Lower leg skin (tissue), 4 donors: ENCODE measurements around the gene SORCS1. TPM values are rescaled to one million over a fixed set of nuclear protein-coding genes. Genes with fewer than 3 reads are reported as not detected.

Source experiments
- DNase-seq, 2 donors: peaks; one replicate each; pipeline ENCODE4 v3.0.0-alpha.2; 2019; ENCODE audit warnings: low spot score in 2 of 2
- H3K4me3 ChIP-seq: fragments of 200-600 bp; sonication (generic); 2 replicates; pipeline ENCODE4 v1.5.1; 2017; ENCODE audit warnings: mild to moderate bottlenecking, low read depth; ENCODE audit not compliant: poor library complexity, severe bottlenecking
- CTCF ChIP-seq, 3 donors: fragments of 450-650 bp; IDR thresholded peaks; one replicate each; pipeline ENCODE4 v1.5.1; 2016; ENCODE audit warnings: antibody characterized with exemption in 3 of 3, mild to moderate bottlenecking in 3 of 3, moderate library complexity in 2 of 3
- POLR2A ChIP-seq, 2 donors: fragments of 450-650 bp; IDR thresholded peaks; one replicate each; pipeline ENCODE4 v1.6.1; 2016 to 2017; ENCODE audit warnings: antibody characterized with exemption in 2 of 2, mild to moderate bottlenecking in 1 of 2, moderate library complexity in 1 of 2
- WGBS, 2 donors: methylation state at CpG; one replicate each; pipeline ENCODE4 v1.1.5; 2018; 5-methylcytosine and 5-hydroxymethylcytosine counted together
- intact Hi-C: fragments of 100-400 bp; cut with DNase I; formaldehyde crosslinking; loops from one replicate; pipeline ENCODE4 v1.15.0; 2023; ENCODE audit warnings: low total_unique reads
- total RNA-seq, 4 donors: library from RNA; depleted of rRNA; stranded (reverse); fragments of >200 nt; gene quantifications; one replicate each; pipeline ENCODE4 v1.1.0, GENCODE V29; 2016

SORCS1 gene
- 1 to 10 TPM; 2.2 to 5.3 (median 2.9) TPM for total RNA-seq

DNA sequence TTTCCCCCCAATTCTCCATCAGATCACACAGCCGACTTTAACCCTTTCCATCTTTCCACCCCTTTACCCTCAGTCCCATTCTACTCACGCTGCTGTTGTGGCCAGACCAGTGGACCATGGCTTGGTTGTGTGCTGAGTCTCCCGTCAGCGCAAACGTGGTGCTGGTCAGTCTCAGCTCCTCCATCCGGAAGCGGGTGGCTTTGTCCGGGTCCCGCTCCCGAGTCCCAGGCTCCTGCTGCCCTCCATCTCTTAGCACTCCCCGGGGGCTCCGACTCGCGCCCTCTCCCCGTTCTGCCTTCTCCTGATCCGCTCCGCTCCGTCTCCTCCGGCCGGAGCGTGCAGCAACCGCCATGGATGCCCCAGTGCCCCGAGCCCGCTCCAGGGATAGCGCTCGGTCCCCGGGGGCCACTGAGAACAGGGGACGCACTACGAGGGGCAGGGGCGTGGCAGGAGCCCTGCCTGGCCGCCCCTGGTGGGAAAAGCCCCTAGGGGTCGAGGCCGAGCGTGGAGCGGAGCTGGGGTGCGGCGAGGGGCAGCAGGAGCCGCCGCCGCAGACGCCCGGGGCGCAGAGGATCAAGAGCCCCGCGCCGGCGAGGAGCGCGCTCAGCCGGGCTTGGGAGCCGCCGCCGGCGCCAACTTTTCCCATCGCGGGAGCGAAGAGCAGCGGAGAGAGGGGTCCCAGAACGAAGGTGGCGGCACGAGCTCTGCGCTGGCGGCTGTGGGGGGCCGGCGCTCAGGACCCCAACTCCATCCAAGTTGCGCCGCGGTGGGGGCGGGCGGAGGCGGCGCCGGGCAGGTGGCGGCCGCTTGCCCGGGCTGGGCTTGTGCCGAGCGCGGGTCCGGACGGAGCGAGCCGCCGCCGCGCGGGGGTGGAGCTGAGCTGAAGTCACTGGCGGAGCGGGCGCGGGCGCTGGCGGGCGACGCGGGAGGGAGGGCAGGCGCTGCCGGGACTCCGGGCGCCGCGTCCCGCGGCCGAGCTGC is at the start of gene SORCS1:
Gene SORCS1, minus strand, starts transcription at position 826 of the 981 bp plus-strand sequence.
- no peak for DNase-seq
- H3K4me3 ChIP-seq, result peak within 1 kb of the TSS; percentile 23
- intact Hi-C loops, result no loop called here
- no peak for TF ChIP-seq POLR2A (IDR thresholded peaks at IDR 0.05)
- no peak for TF ChIP-seq CTCF (IDR thresholded peaks at IDR 0.05)
- WGBS, 2 donors, result 3% methylated on average over 16 to 63 of the region's 105 CpGs

- intact Hi-C loops, result no loop called here
- WGBS, 2 donors, result 88 to 100% methylated on average over 2 of the region's 2 CpGs
- no peak overlapping the region for H3K4me3 ChIP-seq
- TF ChIP-seq POLR2A (IDR thresholded peaks at IDR 0.05) (no peak), CTCF (IDR thresholded peaks at IDR 0.05) (no peak)
- no peak for DNase-seq
These were observed 49.8 kb upstream of the SORCS1 start for GRCh38 chr10:107214261-107214660.

GRCh38 chr10:107213861-107214260 is 49.4 kb upstream of the SORCS1 start:
- WGBS, 2 donors, result 90 to 96% methylated on average over 8 of the region's 8 CpGs
- H3K4me3 ChIP-seq, result no peak overlapping the region
- TF ChIP-seq CTCF (IDR thresholded peaks at IDR 0.05) (no peak), POLR2A (IDR thresholded peaks at IDR 0.05) (no peak)
- intact Hi-C loops, result no loop called here
- no peak for DNase-seq

- intact Hi-C loops, result no loop called here
- TF ChIP-seq CTCF (IDR thresholded peaks at IDR 0.05), result no peak
- no peak for TF ChIP-seq POLR2A (IDR thresholded peaks at IDR 0.05)
- DNase-seq, result no peak
- no peak overlapping the region for H3K4me3 ChIP-seq
- WGBS, 2 donors, result 61 to 64% methylated on average over 4 of the region's 4 CpGs
These were observed 42.3 kb upstream of the SORCS1 start for GRCh38 chr10:107206833-107207232.

DNA sequence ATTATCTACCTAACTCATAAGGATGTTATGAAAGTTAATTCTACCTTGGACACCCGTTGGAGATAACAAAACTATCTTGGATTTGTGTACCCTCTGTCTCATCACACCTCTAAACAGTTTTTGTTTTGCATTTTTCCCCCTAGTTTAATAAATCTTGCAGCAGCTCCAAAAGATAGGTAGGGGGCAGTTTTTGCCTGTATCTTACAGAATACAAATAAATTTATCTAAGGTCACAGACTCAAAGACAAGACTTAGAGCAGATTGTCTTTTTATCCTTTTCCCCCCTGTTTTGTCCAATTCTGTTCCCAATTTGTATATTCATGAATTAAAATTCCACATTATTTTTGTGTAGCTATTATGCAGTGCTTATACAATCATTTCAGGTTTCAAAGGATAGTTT is 5.0 kb upstream of the SORCS1 start:
- DNase-seq, result no peak
- TF ChIP-seq CTCF (IDR thresholded peaks at IDR 0.05) (no peak), POLR2A (IDR thresholded peaks at IDR 0.05) (no peak)
- intact Hi-C loops, result no loop called here
- 54 to 61% methylated on average over 1 of the region's 1 CpG for WGBS, 2 donors
- no peak overlapping the region for H3K4me3 ChIP-seq
